NCI-H748 (cell line): ENCODE results near the gene CACFD1.

Source experiments
- DNase-seq: peaks from one replicate; lab custom pipeline; 2025; ENCODE audit not compliant: unreplicated experiment; lab: John Stamatoyannopoulos, UW

CACFD1 gene

DNA sequence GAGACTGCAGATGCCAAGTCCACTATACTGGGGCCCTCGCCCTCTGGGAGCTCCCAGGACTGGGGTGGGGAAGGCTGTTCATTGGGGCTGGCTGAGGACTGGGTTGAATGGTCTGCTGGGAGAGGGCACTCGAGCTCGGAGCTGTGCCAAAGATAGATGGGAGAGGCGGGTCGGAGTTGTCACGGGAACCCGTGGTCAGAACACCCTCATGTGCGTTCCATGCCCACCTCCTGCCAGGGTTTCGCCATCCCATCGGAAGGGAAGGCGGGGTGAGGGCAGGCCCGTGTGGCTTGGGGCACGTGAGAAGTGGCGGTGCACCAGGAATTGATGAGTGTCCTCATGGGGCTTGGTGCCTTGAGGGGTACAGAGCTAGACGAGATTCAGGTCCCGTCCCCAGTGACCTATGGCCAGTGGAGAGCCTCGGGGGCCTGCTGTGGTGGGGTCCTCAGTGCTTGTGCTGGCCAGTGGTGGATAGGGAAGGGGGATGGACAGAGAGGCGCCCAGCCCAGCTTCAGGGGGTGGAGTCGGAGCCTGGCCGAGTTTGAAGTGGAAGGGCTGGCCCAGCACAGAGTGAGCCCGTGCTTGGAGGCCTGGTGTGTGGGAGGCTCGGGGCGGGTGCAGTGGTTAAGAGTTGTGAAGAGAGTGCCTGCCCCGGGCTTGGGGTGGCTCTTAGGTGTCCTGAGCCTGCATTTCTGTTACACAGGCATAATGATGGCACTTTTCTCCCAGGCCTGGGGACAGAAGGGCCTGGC, 4.3 kb downstream of the CACFD1 start:
- no peak for DNase-seq

DNA sequence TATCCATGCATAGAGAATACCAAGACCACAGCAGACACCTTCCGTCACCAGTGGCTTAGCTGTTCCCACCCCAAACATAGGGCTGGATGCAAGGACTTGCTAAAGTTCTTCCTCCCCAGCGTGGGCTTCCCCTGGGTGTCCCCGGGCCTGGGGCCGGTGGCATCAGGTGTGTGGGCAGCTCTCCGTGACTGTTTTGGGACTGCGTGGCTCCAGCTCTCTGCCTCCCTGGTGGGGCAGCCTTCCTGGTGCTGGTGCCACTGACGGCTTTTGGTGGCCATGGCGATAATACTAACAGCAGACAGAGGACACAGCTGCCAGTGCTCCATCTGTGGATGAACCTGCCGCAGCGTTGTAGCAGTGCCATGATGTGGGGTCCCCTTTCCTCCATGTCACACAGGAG, 4.9 kb downstream of the CACFD1 start:
- DNase-seq: no peak

DNA sequence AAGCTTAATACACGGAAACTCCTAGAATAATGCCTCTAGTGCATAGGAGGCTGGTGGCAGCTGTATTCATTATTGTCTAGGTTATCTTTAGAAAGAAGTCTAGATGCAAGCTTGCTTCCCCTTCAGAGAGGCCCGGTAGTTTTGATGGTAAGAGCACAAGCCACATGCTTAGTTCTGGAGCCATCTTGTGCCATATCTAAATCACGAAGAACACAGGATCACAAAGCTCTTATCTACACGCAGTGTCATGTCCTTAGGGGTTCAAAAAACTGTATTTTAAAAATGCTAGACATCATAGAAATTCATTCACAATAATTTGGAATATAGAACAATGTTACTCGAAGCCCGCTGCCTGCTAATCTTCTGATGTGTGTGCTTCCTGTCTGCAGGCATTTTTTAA, 6.2 kb downstream of the CACFD1 start:
- DNase-seq: no peak

DNA sequence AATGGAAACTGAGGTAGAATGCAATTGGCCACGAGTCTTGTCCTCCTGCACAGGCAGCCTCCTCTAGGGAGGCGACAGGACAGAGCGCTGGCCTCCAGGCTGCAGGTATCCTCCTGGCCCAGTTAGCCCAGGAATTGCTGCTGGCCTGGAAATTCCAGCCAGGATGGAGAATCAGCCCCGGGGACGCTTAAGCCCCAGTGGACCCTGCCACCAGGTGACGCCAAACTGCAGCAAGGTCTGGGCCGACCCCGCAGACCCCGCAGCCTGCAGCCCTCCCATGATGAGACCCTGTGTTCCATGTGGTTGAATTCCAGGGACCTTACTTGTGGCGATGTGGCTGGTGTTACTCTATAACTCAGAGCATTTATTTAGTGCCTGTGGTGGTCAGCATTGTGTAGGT, 7.3 kb downstream of the CACFD1 start:
- DNase-seq: no peak

DNA sequence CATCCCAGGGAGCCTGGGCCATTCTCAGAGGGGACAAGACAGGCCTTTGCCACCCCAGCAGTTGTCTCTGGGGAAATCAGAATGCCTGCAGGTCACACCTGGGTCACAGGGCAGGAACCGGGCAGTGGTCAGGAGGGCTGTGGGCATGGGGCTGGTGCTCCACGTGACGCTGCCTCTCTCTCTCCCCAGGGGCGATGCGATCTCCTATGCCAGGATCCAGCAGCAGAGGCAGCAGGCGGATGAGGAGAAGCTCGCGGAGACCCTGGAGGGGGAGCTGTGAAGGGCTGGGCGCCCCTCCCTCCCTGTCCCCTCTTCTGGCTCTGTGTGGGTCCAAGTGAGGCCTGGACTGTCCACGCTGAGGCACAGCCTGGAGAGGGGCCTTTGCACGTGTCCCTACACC, 8.6 kb downstream of the CACFD1 start:
- no peak for DNase-seq

DNA sequence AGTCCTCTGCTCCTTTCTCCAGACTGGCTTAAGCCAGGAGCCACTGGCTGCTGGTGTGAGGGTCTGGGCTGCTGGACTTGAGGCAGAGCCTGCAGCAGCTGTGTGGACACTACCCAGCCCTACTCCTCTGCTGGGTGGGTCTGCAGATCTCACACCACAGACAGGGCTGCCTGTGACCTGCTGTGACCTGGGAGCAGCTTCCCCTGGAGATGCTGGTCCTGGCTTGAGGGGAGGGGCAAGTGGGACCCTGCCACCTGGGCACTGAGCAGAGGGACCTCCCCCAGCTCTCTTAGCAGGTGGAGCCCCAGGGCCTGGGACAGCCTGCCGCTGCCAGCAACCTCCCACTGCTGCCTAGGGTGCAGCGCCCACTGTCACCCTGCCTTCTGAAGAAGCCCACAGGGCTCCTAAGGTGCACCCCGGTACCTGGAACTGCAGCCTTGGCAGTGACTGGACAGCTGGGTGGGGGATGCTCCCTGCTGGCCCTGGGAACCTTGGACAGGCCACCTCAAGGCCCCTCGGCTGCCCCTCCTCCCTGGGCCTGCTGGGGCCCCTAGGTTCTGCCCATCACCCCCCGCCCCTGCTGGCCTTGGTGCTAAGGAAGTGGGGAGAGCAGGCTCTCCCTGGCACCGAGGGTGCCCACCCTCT, 9.1 kb downstream of the CACFD1 start:
- DNase-seq: no peak

DNA sequence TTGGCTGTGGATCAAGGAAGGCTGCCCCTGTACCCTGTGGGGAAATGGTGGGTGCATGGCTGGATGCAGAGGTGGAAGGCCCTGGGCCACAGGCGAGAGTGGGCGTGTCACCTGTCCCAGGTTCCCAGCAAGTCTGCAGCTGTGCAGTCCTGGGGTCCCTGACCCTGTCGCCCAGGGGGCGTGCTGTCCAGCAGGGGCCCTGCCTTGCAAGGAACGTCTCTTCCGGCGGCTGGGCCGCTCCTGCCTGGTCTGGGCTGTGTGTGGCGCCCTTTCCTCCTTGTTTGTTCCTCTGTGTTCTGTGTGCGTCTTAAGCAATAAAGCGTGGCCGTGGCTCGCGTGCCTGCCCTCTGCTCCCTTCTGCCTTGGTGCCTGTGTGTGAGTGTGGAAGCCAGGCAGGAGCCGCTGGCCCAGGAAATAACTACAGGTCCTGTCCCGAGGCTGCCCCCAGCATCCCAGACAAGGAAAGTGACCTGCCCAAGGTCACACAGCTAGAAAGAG, 10.7 kb downstream of the CACFD1 start:
- no peak for DNase-seq

DNA sequence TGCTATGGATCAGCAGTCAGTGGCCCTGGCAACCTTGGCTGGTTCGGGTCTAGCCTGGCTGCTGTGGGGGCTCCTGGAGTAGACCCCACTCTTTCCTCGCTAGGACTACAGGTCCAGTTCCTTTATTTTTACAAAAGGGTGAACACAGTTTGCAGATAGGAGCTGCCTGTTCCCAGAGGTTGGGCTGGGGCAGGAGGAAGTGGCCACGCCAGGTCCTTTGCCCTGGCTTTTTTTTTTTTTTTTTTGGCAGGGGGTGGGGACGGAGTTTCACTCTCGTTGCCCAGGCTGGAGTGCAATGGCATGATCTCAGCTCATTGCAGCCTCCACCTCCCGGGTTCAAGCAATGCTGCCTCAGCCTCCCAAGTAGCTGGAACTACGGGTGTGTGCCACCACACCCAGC, 11.2 kb downstream of the CACFD1 start:
- DNase-seq: no peak

DNA sequence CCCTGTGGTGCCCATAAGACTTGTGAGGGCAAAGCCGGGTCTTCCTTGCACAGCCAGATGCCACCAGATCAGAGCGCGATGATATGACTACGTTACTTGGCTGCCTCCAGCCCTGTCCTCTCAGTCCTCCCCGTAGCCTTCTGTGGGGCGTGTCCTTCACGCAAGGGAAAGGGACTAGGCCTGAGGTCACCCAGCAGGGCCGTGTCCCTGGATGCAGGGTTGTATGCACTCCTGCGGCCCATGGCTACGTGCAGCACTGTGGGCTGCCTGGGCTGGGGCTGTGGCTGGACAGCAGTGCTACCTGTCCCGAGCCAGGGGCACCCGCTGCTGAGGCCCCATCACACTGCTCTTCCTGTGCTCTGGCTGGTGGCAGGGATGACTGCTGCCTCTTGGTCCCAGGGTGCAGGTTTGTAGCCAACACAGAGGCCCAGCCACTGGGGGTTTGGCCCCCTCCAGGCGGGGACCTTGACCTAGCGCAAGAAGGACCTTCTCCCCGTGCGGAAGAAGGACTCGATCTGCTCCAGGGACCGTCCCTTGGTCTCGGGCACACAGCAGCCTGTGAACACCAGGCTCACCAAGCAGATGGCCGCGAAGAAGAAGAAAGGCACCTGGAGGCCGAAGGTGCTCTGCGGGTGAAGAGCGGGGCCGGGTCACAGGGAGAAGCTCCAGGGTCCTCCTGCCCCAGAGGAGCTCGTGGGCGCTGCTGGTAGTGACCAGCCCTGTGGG, 11.9 kb downstream of the CACFD1 start:
- no peak for DNase-seq

DNA sequence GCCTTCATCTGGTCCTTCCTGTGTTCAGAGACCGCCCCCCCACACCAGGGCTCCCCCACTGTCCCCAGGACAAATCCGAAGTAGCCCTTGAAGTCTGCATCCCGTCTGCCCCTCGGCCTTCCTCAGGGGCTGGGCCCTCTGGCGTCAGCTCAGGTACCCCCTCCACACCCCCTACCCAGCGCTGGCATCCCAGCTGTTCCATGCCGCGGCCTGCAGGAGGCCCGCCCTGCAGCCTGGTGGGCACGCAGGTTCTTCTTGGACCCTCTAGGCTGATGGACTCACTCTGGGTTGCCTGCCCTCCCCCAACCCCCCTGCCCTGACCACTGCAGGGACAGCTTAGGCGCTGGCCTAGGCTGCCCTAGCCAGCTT, 12.5 kb downstream of the CACFD1 start:
- DNase-seq: no peak

DNA sequence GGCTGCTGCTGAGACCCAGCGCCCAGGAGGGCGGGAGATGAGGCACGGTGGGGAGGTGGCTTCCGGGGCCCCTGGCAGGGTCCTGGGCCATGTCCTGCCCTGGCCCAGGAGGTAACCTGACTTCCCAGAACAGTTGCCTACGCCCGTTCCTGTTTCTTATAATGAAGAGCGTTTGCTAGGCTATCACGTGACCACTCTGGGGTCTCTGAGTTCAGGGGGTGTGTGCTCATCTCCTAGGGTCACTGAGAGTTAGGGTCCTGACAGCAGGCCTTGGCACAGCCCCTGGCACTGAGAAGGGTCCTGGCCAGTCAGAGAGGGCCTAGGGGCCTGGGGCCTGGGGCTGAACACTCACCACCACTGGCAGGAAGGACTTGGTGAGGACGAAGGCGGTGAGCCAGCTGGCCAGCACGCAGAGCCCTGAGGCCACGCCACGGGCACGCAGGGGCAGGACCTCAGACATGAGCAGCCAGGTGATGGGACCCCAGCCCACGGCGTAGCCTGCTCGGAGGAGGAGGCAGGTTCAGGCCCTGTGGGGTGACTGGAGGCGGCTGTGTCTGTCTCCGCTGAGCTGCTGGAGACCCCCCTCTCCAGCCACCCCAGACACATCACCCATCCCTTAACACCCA, 13.1 kb downstream of the CACFD1 start:
- no peak for DNase-seq

DNA sequence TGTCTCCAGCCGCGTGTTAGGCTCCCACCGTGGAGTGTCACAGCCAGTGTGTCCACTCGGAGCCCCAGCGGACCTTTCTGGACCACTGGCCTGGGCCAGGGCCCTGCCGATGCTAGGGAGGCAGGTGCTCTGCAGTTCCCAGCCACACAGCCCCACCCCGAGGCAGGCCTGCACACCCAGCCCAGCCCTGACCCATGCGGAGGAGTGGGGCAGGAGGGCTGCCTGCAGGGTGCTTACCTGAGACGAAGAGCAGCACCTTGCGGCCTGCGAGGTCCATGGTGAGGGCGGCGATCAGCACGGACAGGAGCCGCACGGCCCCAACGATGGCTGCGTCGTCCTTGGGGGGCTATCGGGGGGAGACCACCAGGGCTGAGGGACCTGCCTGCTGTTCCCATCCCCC, 14.0 kb downstream of the CACFD1 start:
- DNase-seq: no peak

DNA sequence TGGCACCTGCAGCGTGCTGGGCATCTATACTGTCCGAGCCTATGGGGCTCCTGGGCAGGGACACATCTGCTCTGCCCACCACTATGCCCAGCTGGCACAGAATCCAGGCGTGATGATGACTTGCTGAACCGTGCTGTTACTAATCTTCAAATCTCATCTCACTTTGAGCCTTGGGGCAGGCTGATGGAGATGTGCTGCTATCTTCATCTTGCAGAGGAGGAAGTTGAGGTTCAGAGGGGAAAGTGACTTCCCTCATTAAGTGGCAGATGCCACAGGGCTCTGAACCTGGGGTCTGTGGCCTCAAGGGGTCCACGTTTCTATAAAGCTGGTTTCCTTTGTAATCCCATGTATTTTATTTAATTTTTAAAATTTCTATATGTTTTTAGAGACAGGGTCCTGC, 14.4 kb downstream of the CACFD1 start:
- DNase-seq: no peak

DNA sequence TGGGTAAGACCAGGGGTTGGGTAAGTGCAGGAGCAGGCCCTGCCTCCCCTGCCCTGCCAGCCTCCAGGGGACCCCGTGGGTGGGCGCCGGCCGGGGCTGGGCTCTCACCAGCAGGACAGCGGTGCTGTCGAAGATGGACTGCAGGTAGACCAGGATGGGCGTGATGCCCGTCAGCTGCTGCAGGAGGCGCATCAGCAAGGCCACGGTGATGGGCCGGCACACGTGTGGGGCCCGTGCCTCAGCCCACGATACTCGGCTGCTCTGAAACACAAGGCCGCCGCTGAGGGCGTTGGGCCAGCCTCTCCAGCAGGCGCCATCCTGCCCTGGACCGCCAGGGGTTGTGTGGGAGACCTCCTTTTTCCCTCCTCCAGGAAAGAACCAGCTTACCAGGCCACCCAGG, 15.1 kb downstream of the CACFD1 start:
- no peak for DNase-seq

DNA sequence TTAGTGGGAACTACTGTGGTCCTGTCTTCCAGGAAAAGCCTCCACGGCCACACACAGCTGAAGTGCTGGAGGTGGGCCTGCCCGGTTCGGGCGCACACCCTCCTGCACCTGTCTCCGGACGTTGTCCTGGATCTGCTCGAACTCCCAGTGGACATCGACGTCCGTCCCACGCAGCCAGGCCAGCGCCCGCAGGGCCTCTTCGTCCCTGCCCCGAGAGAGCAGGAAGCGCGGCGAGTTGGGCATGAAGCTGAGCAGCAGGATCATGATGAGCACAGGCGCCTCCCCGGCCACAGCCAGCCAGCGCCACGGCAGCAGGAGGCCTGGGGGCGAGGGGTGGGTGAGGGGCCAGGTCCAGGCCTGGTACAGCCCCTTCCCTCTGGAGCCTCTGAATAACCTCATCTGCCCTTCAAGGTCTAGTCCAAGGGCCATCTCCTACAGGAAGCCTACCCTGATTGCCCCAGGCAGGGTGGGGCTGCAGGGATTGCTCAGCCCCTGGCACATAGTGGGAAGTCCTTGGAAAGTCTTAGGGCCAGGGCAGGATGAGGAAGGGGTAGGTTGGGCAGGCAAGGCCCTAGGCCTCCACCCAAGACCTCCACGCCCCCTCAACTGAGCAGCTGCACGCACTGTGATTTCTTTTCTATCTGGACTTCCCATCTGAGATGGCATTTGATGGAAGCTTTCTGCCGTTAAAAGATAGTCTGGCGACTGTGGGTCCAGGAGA, 15.7 kb downstream of the CACFD1 start:
- DNase-seq: no peak

DNA sequence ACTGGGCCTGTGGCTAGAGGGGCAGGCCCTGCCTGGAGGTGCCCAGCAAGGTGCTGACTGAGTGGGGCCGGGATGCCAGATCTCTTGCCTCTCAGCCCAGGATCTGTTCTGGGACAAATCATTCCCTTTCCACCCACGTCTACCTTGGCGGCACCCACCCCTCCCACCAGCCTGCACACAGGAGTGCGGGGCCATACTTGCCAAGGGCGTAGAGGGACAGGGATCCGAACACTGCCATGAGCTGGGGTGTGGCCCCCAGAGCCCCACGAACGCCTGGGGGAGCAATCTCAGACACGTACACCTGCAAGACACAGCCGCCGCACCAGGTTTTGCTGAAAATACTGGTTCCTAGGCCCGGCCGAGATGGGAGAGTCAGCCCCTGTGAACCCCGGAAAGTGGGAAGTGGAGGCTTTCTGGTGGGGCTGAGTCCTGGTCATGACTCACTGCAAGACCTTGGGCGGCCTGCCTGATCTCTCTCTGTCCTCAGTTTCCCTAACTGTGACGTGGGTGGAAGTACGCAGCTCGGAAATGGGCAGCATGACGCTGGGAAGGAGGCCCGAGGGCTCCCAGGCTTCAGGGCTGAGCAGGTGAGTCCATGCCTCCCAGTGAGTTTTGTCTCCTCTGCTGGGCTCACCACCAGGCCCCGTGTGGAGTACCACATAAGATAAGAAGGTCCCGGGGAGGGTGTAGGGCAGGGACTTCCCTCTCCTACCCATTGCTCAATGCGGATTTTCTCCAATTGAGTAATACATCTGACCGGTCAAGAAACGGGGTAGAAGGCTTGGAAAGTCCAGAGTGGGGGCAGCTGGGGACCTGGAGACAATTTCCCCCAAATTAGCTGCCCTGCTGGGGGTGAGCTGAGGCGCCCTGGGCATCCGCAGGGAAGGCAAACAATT, 16.5 kb downstream of the CACFD1 start:
- no peak for DNase-seq

DNA sequence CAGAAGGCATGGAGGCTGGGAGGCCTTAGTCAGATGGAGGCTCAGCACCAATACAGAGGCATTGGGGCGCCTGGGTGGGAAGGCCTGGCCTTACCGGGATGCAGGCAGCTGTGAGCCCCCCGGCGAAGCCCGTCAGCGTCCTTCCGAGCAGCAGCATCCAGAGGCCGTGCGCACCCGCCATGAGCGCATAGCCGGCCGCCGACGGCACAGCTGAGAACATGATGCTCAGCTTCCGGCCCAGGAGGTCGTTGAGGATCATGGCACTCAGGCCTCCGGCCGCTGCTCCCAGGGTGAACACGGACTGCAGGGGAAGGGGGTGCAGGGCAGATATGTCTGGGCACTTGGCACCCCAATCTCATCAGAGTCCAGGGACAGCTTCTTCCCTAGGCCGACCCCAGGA, 17.2 kb downstream of the CACFD1 start:
- no peak for DNase-seq

DNA sequence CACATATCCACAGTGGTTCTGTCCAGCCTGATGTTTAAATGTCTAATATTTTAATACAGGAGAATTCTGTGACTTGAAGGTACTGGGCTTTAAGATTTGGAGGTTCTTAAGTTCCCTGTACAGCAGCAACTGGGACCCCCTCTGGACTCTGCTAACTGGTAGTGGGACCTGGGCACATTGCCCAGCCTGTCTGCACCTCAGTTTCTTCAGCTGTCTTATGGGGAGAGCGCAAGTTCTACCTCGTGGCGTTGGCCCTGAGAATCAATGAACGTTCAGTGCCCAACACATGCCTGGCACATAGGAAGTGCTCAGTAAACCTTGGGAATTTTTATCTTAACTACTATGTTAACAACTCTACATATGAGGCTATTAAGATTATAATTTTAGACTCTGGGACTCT, 17.7 kb downstream of the CACFD1 start:
- no peak for DNase-seq

DNA sequence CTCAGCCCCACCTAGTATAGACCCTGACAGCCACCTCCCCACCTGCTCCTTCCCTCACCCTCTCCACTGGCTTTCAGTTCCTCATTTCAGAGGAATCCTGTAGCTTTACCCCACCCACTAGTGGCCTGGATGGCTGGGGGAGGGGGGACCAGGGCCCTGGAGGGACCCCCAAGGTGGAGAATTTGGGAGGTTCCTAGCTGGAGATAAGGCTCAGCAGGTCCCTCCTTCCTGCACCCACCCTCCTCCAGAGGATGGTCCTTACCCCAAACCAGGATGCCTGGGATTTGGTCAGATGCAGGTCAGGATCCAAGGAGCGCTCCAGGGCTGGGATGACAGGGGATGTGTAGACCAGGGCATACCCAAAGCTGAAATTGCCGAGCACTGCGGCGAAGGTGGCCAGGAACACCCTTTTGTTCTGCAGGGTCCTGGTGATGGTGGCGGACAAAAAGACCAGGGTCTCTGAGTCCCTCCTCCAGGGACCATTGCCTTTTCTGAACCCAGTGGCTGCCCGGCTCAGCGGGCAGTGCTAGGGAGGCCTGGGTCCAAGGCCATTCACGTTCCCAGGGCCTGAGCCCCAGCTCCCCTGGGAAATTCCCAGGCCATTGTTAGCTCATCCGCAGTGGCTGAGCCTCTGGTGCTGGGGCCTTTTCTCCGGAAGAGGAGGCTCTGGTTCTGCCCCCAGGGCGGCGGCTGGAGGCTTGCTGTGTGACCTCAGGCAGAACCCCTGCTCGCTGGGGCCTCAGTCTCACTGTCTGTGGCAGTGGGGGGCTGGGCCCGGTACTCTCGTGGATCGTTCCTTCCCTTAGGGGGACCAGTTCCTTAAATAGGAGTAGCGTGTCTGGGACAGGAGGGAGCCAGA, 18.4 kb downstream of the CACFD1 start:
- peak; percentile 32 for DNase-seq
